DOHH2 (cell line): Measurements from ENCODE around the gene PRMT7.

ENCODE experiments used
- H3F3A ChIP-seq: fragments of 200-600 bp; sonication (generic), shearing (Covaris generic); 2 replicates; pipeline ENCODE4 v1.6.0; 2016; ENCODE audit warnings: antibody characterized with exemption, mild to moderate bottlenecking; ENCODE audit not compliant: control insufficient read depth, insufficient read depth
- H3K27ac ChIP-seq: fragments of 200-600 bp; sonication (generic); 2 replicates; pipeline ENCODE4 v1.5.1; 2014; ENCODE audit warnings: low read depth, mild to moderate bottlenecking, low read length, moderate library complexity
- H3K27me3 ChIP-seq: fragments of 200-600 bp; sonication (generic); 2 replicates; pipeline ENCODE4 v1.6.1; 2014; ENCODE audit warnings: mild to moderate bottlenecking, low read length, mixed read lengths; ENCODE audit not compliant: control insufficient read depth
- H3K36me3 ChIP-seq: fragments of 200-600 bp; sonication (generic); 2 replicates; pipeline ENCODE4 v1.6.1; 2014; ENCODE audit warnings: mild to moderate bottlenecking, low read length, moderate library complexity, mixed read lengths; ENCODE audit not compliant: control insufficient read depth
- H3K4me1 ChIP-seq: fragments of 200-600 bp; sonication (generic); 2 replicates; pipeline ENCODE4 v1.6.1; 2014; ENCODE audit warnings: mild to moderate bottlenecking, low read length, mixed read lengths; ENCODE audit not compliant: control insufficient read depth
- H3K4me2 ChIP-seq: fragments of 200-600 bp; sonication (generic); 2 replicates; pipeline ENCODE4 v1.6.0; 2014; ENCODE audit warnings: mild to moderate bottlenecking, low read length, moderate library complexity
- H3K4me3 ChIP-seq: fragments of 200-600 bp; sonication (generic); 2 replicates; pipeline ENCODE4 v1.5.1; 2014; ENCODE audit warnings: mild to moderate bottlenecking, low read length, mixed read lengths
- H3K79me2 ChIP-seq: fragments of 200-600 bp; sonication (generic); 2 replicates; pipeline ENCODE4 v1.6.1; 2014; ENCODE audit warnings: mild to moderate bottlenecking, low read length, mixed read lengths; ENCODE audit not compliant: control insufficient read depth
- H3K9me2 ChIP-seq: fragments of 200-600 bp; sonication (generic); replicated peaks from 2 replicates; pipeline ENCODE4 v1.6.1; 2014; ENCODE audit warnings: mild to moderate bottlenecking, low read length, mixed read lengths; ENCODE audit not compliant: control insufficient read depth
- H3K9me3 ChIP-seq: fragments of 200-600 bp; sonication (generic); 2 replicates; pipeline ENCODE4 v1.6.1; 2014; ENCODE audit warnings: antibody characterized with exemption, low read length, mixed read lengths; ENCODE audit not compliant: control insufficient read depth, insufficient read depth
- H4K20me1 ChIP-seq: fragments of 200-600 bp; sonication (generic); 2 replicates; pipeline ENCODE4 v1.6.0; 2014; ENCODE audit warnings: low read depth, mild to moderate bottlenecking, antibody characterized with exemption, low read length, moderate library complexity; ENCODE audit not compliant: control insufficient read depth, insufficient read depth
- CTCF ChIP-seq: fragments of 200-600 bp; sonication (generic); IDR thresholded peaks from one replicate; pipeline ENCODE4 v1.5.1; 2014; ENCODE audit warnings: antibody characterized with exemption, mild to moderate bottlenecking, low read depth, low read length; ENCODE audit not compliant: poor library complexity, severe bottlenecking
- EZH2phosphoT487 ChIP-seq: fragments of 200-600 bp; sonication (generic); IDR thresholded peaks from 2 replicates; pipeline ENCODE4 v1.6.1; 2017; ENCODE audit warnings: borderline replicate concordance, mild to moderate bottlenecking, antibody characterized with exemption, low read length, moderate library complexity, mixed read lengths

PRMT7 gene

DNA sequence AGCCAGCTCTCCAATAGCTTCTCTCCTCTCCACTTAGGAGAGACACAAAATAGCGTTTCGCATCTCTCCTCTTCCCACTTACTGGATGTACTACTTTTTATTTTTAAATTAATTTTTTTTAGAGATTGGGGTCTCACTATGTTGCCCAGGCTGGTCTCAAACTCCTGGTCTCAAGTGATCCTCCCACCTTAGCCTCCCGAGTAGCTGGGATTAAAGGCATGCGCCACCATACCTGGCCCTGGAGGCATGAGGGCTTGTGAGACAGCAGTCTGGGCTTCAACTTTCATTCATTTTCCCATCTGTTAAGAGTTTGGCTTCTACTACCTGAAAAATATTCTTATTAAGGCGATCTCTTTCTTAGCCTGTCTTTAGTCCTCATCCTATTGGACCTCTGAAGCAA, 18.4 kb upstream of the PRMT7 start:
- Histone ChIP-seq H3K27me3 (no peaks in the 10 kb centered on the region), H3K4me1 (peaks cover 23% of the 10 kb centered on the region), H3K9me3 (no peaks in the 10 kb centered on the region), H3K4me2 (no peak overlapping the region), H3K9me2 (no peaks in the 10 kb centered on the region), H3K27ac (no peak overlapping the region), H3K4me3 (no peak overlapping the region), H3F3A (no peaks in the 10 kb centered on the region), H3K36me3 (peaks cover 86% of the 10 kb centered on the region), H4K20me1 (no peaks in the 10 kb centered on the region), H3K79me2 (peaks cover 10% of the 10 kb centered on the region)
- TF ChIP-seq EZH2phosphoT487 = no peak
- TF ChIP-seq CTCF = no peak

GRCh38 chr16:68296291-68296690, 14.5 kb upstream of the PRMT7 start:
- no peak overlapping the region for H3K4me2 ChIP-seq
- H3K4me3 ChIP-seq = no peak overlapping the region
- no peaks in the 10 kb centered on the region for H4K20me1 ChIP-seq
- H3K36me3 ChIP-seq = peaks cover 91% of the 10 kb centered on the region
- no peaks in the 10 kb centered on the region for H3K27me3 ChIP-seq
- no peaks in the 10 kb centered on the region for H3K9me2 ChIP-seq
- no peak for TF ChIP-seq EZH2phosphoT487
- no peak for TF ChIP-seq CTCF
- H3K79me2 ChIP-seq = no peaks in the 10 kb centered on the region
- H3F3A ChIP-seq = peaks cover 8% of the 10 kb centered on the region
- no peaks in the 10 kb centered on the region for H3K9me3 ChIP-seq
- H3K4me1 ChIP-seq = peaks cover 5% of the 10 kb centered on the region; the same call in 1 of the 2 replicates
- no peak overlapping the region for H3K27ac ChIP-seq

GRCh38 chr16:68296693-68297092, 14.1 kb upstream of the PRMT7 start:
- Histone ChIP-seq H3K27me3 (no peaks in the 10 kb centered on the region), H4K20me1 (no peaks in the 10 kb centered on the region), H3F3A (peaks cover 11% of the 10 kb centered on the region), H3K9me2 (no peaks in the 10 kb centered on the region), H3K4me1 (peaks cover 5% of the 10 kb centered on the region; the same call in 1 of the 2 replicates), H3K79me2 (no peaks in the 10 kb centered on the region), H3K4me2 (no peak overlapping the region), H3K36me3 (peaks cover 89% of the 10 kb centered on the region), H3K27ac (no peak overlapping the region), H3K4me3 (no peak overlapping the region), H3K9me3 (no peaks in the 10 kb centered on the region)
- TF ChIP-seq EZH2phosphoT487 = no peak
- no peak for TF ChIP-seq CTCF
